PC-3 (cell line): Measurements from ENCODE around the gene MROH9. TPM values are rescaled to one million over a fixed set of nuclear protein-coding genes. Genes with fewer than 3 reads are reported as not detected.

ENCODE experiments used
- ATAC-seq: fragments of 200-7000 bp; cut with Tn5 transposase; 2 replicates; pipeline ENCODE4 v1.9.1; 2020; ENCODE audit warnings: mild to moderate bottlenecking, moderate library complexity
- BruUV-seq: library from RNA; stranded (reverse); fragments of 400-500 nt; replicated peaks from 2 replicates; lab custom pipeline; 2021; lab: Mats Ljungman, UMichigan
- CTCF ChIA-PET: fragments of 300-600 bp; sonication (Branson Sonifier 250); formaldehyde crosslinking; loops from one replicate; lab custom pipeline; 2022; ENCODE audit warnings: antibody characterized with exemption; lab: Charles Lee
- POLR2A ChIA-PET: fragments of 300-600 bp; sonication (Branson Sonifier 250); formaldehyde crosslinking; loops from one replicate; lab custom pipeline; 2022; ENCODE audit warnings: antibody characterized with exemption; ENCODE audit not compliant: unreplicated experiment; lab: Charles Lee
- DNase-seq: peaks from one replicate; pipeline ENCODE4 v3.0.0-alpha.2; 2015
- H2AFZ ChIP-seq: fragments of 300-600 bp; sonication (generic); 2 replicates; pipeline ENCODE4 v1.6.0; 2016; ENCODE audit warnings: antibody characterized with exemption, low read length
- H3F3A ChIP-seq: fragments of 300-600 bp; sonication (generic); one replicate; pipeline ENCODE4 v1.6.0; 2017; ENCODE audit warnings: antibody characterized with exemption, low read length, control low read depth, mild to moderate bottlenecking; ENCODE audit not compliant: unreplicated experiment
- H3K27ac ChIP-seq: fragments of 300-600 bp; sonication (generic); 2 replicates; pipeline ENCODE4 v1.5.1; 2016; ENCODE audit warnings: mild to moderate bottlenecking, low read length
- H3K27me3 ChIP-seq: fragments of 300-600 bp; sonication (generic); 2 replicates; pipeline ENCODE4 v1.6.1; 2016; ENCODE audit warnings: low read length, mixed read lengths
- H3K36me3 ChIP-seq: fragments of 300-600 bp; sonication (generic); 2 replicates; pipeline ENCODE4 v1.6.1; 2016; ENCODE audit warnings: low read depth, mixed run types, low read length, mixed read lengths
- H3K4me1 ChIP-seq: fragments of 300-600 bp; sonication (generic); 2 replicates; pipeline ENCODE4 v1.5.1; 2016; ENCODE audit warnings: low read length; ENCODE audit not compliant: insufficient read depth
- H3K4me2 ChIP-seq: fragments of 300-600 bp; sonication (generic); 2 replicates; pipeline ENCODE4 v1.6.0; 2016; ENCODE audit warnings: low read length
- H3K4me3 ChIP-seq: fragments of 300-600 bp; sonication (generic); 2 replicates; pipeline ENCODE4 v1.5.1; 2016; ENCODE audit warnings: mild to moderate bottlenecking, low read length, mixed read lengths
- H3K79me2 ChIP-seq: fragments of 300-600 bp; sonication (generic); 2 replicates; pipeline ENCODE4 v1.6.1; 2017; ENCODE audit warnings: low read length, mixed read lengths
- H3K9ac ChIP-seq: fragments of 300-600 bp; sonication (generic); 2 replicates; pipeline ENCODE4 v1.6.0; 2016; ENCODE audit warnings: mild to moderate bottlenecking, low read length
- H3K9me2 ChIP-seq: fragments of 300-600 bp; sonication (generic); replicated peaks from 2 replicates; pipeline ENCODE4 v1.6.1; 2016; ENCODE audit warnings: mixed run types, low read length, mixed read lengths
- H3K9me3 ChIP-seq: fragments of 300-600 bp; sonication (generic); 2 replicates; pipeline ENCODE4 v1.6.1; 2016; ENCODE audit warnings: low read length, mixed read lengths
- H4K20me1 ChIP-seq: fragments of 300-600 bp; sonication (generic); 2 replicates; pipeline ENCODE4 v1.6.1; 2016; ENCODE audit warnings: low read length, mixed read lengths
- CTCF ChIP-seq: fragments of 300-600 bp; sonication (generic); conservative IDR thresholded peaks from 2 replicates; pipeline ENCODE4 v1.5.1; 2017; ENCODE audit warnings: antibody characterized with exemption, low read depth, mild to moderate bottlenecking, low read length
- EZH2 ChIP-seq: fragments of 300-600 bp; sonication (generic); IDR thresholded peaks from one replicate; pipeline ENCODE4 v1.6.1; 2017; ENCODE audit warnings: antibody characterized with exemption, mild to moderate bottlenecking, low read length; ENCODE audit not compliant: unreplicated experiment
- EZH2phosphoT487 ChIP-seq: fragments of 300-600 bp; sonication (generic); IDR thresholded peaks from 2 replicates; pipeline ENCODE4 v1.6.1; 2018; ENCODE audit warnings: mild to moderate bottlenecking, antibody characterized with exemption, low read length, borderline replicate concordance
- intact Hi-C: fragments of 100-400 bp; cut with micrococcal nuclease; formaldehyde crosslinking; loops from 2 replicates; pipeline ENCODE4 v1.9.0; 2023
- total RNA-seq: library from RNA; depleted of rRNA; stranded (reverse); fragments of >200 nt; gene quantifications from 2 replicates; pipeline ENCODE4 v1.2.3, GENCODE V29; 2014

Gene MROH9
- total RNA-seq, 1 experiment from 2014 or later, result not detected

- H3K9me3 ChIP-seq, result no peaks in the 10 kb centered on the region
- H3K27ac ChIP-seq, result no peak overlapping the region
- no peak overlapping the region for H3K4me3 ChIP-seq
- no peak for TF ChIP-seq CTCF
- no peak for TF ChIP-seq EZH2
- TF ChIP-seq EZH2phosphoT487, result no peak
- H4K20me1 ChIP-seq, result no peaks in the 10 kb centered on the region
- ChIA-PET POLR2A (no interaction called here), CTCF (no interaction called here)
- H3K27me3 ChIP-seq, result peaks cover 83% of the 10 kb centered on the region
- no peaks in the 10 kb centered on the region for H3K4me1 ChIP-seq
- H3K79me2 ChIP-seq, result no peaks in the 10 kb centered on the region
- no peak for ATAC-seq
- H3K4me2 ChIP-seq, result no peak overlapping the region
- H2AFZ ChIP-seq, result no peak overlapping the region
- no peaks in the 10 kb centered on the region for H3K36me3 ChIP-seq
- no peak overlapping the region for H3K9ac ChIP-seq
- BruUV-seq, result no TSS peak
- no peak for DNase-seq
- no peaks in the 10 kb centered on the region for H3K9me2 ChIP-seq
- H3F3A ChIP-seq, result no peaks in the 10 kb centered on the region
- intact Hi-C loops, result no loop called here
Measured at GRCh38 chr1:170986901-170987300, 51.6 kb downstream of the MROH9 start.

GRCh38 chr1:170987424-170987823 lies 52.1 kb downstream of the MROH9 start:
- H4K20me1 ChIP-seq, result no peaks in the 10 kb centered on the region
- no peak for TF ChIP-seq EZH2
- no peak for TF ChIP-seq EZH2phosphoT487
- TF ChIP-seq CTCF, result no peak
- no peak overlapping the region for H3K9ac ChIP-seq
- H3K36me3 ChIP-seq, result no peaks in the 10 kb centered on the region
- H3K79me2 ChIP-seq, result no peaks in the 10 kb centered on the region
- ChIA-PET POLR2A (no interaction called here), CTCF (no interaction called here)
- no TSS peak for BruUV-seq
- intact Hi-C loops, result no loop called here
- no peak overlapping the region for H3K4me3 ChIP-seq
- no peaks in the 10 kb centered on the region for H3K9me3 ChIP-seq
- H3K9me2 ChIP-seq, result no peaks in the 10 kb centered on the region
- no peaks in the 10 kb centered on the region for H3K4me1 ChIP-seq
- DNase-seq, result no peak
- H2AFZ ChIP-seq, result no peak overlapping the region
- ATAC-seq, result no peak
- H3K27ac ChIP-seq, result no peak overlapping the region
- H3F3A ChIP-seq, result no peaks in the 10 kb centered on the region
- H3K27me3 ChIP-seq, result peaks cover 83% of the 10 kb centered on the region
- H3K4me2 ChIP-seq, result no peak overlapping the region

DNA sequence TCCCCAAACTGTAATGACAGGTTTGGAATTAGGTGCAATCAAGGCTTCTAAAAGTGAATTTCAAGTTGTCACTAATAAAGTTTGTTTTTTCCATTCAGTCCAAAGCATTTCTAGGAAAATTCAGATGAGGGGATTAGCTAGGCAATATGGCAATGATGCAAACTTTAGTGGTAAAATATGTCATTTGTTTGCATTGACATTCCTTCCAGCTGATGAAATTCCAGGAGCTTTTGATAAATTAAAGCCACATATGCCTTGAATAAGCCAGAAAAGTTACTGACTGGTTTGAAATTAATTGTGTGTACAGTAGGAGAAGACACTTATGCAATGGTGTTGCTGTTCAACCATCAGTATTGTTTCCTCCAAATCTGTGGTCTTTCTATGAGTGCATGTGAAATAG lies 57.8 kb downstream of the MROH9 start:
- H3K4me1 ChIP-seq, result no peaks in the 10 kb centered on the region
- ATAC-seq (no peak), DNase-seq (no peak)
- POLR2A ChIA-PET, result no interaction called here
- no peak overlapping the region for H3K4me2 ChIP-seq
- H4K20me1 ChIP-seq, result no peaks in the 10 kb centered on the region
- intact Hi-C loops, result no loop called here
- H3K27ac ChIP-seq, result no peak overlapping the region
- H3K27me3 ChIP-seq, result peaks cover 90% of the 10 kb centered on the region
- H3K36me3 ChIP-seq, result no peaks in the 10 kb centered on the region
- BruUV-seq, result no TSS peak
- TF ChIP-seq EZH2phosphoT487, result no peak
- no peak for TF ChIP-seq CTCF
- no peak for TF ChIP-seq EZH2
- H3K79me2 ChIP-seq, result no peaks in the 10 kb centered on the region
- no peak overlapping the region for H3K4me3 ChIP-seq
- H3K9me2 ChIP-seq, result no peaks in the 10 kb centered on the region
- no peaks in the 10 kb centered on the region for H3F3A ChIP-seq
- H3K9ac ChIP-seq, result no peak overlapping the region
- H2AFZ ChIP-seq, result no peak overlapping the region
- CTCF ChIA-PET, result interaction anchor here (0.6 kb wide), 1 partner anchor 320 kb away, joined by 3 read pairs; no protein-coding TSS in a partner anchor
- H3K9me3 ChIP-seq, result no peaks in the 10 kb centered on the region
